HepG2 (cell line): ENCODE data around the gene PLEKHD1. TPM values are rescaled to one million over a fixed set of nuclear protein-coding genes. Genes with fewer than 3 reads are reported as not detected.

Experiments
- ARID5B ChIP-seq: IDR thresholded peaks from 2 replicates; pipeline ENCODE4 v1.4.0; 2020; ENCODE audit warnings: mild to moderate bottlenecking, missing genetic modification reagents
- FOXA1 ChIP-seq, 2 experiments: fragments of 450-650 bp in 1 of 2; sonication (generic) in 1 of 2; formaldehyde crosslinking in 1 of 2; IDR thresholded peaks; 2 replicates each; pipeline versions ENCODE4 v1.4.0 to v1.6.1; 2016 to 2020; ENCODE audit warnings: missing genetic modification reagents in 1 of 2
- NBN ChIP-seq: fragments of 450-650 bp; conservative IDR thresholded peaks from 2 replicates; pipeline ENCODE4 v1.6.1; 2017
- NKX3-1 ChIP-seq: sonication (generic); formaldehyde crosslinking; IDR thresholded peaks from 2 replicates; pipeline ENCODE4 v1.5.0; 2020; ENCODE audit warnings: missing genetic modification reagents
- PITX1 ChIP-seq: sonication (generic); formaldehyde crosslinking; IDR thresholded peaks from 2 replicates; pipeline ENCODE4 v1.5.1; 2020; ENCODE audit warnings: mild to moderate bottlenecking, missing genetic modification reagents
- RNF2 ChIP-seq: fragments of 450-650 bp; conservative IDR thresholded peaks from 2 replicates; pipeline ENCODE4 v1.6.1; 2016; ENCODE audit warnings: low read depth
- SIX4 ChIP-seq: sonication (generic); formaldehyde crosslinking; IDR thresholded peaks from 2 replicates; pipeline ENCODE4 v1.4.0; 2020; ENCODE audit warnings: missing genetic modification reagents
- SOX6 ChIP-seq, 2 experiments: fragments of 450-650 bp in 1 of 2; sonication (generic) in 1 of 2; formaldehyde crosslinking in 1 of 2; IDR thresholded peaks; 2 replicates each; pipeline versions ENCODE4 v1.4.0 to v1.6.1; 2017 to 2020; ENCODE audit warnings: antibody characterized with exemption in 1 of 2, mild to moderate bottlenecking in 1 of 2, missing genetic modification reagents in 1 of 2
- ZBTB20 ChIP-seq: sonication (generic); formaldehyde crosslinking; IDR thresholded peaks from 2 replicates; pipeline ENCODE4 v1.8.1; 2023; ENCODE audit warnings: missing genetic modification reagents, low read depth, mild to moderate bottlenecking, borderline replicate concordance
- ZNF329 ChIP-seq: sonication (generic); formaldehyde crosslinking; IDR thresholded peaks from 2 replicates; pipeline ENCODE4 v1.9.0; 2021; ENCODE audit warnings: low read depth, mild to moderate bottlenecking, missing genetic modification reagents
- ZNF619 ChIP-seq: sonication (generic); formaldehyde crosslinking; IDR thresholded peaks from 2 replicates; pipeline ENCODE4 v1.4.0; 2020; ENCODE audit warnings: mild to moderate bottlenecking, missing genetic modification reagents
- ZNF766 ChIP-seq: sonication (generic); formaldehyde crosslinking; IDR thresholded peaks from 2 replicates; pipeline ENCODE4 v1.5.0; 2020; ENCODE audit warnings: missing genetic modification reagents, borderline replicate concordance
- polyA plus RNA-seq, 8 experiments: library from polyadenylated mRNA; depleted of rRNA in 3 of 8; stranded (reverse) in 7 of 8; unstranded in 1 of 8; fragments of >200 nt; fragmentation: Illumina TruSeq in 4 of 8; extraction: Trizol in 4 of 8; gene quantifications; 2 replicates each; pipeline versions ENCODE4 v1.2.1 to v1.2.3, GENCODE V29; 2011 to 2016; ENCODE audit warnings: low read depth in 4 of 8, missing spikeins in 1 of 8, mixed read lengths in 1 of 8; ENCODE audit not compliant: insufficient read depth in 1 of 8
- total RNA-seq, 5 experiments: library from RNA; depleted of rRNA; stranded (reverse); fragments of >200 nt; fragmentation: Illumina TruSeq; extraction: Trizol; gene quantifications; 2 replicates each; pipeline ENCODE4 v1.2.3, GENCODE V29; 2016; ENCODE audit warnings: low read depth in 1 of 5
- TF ChIP-seq, protein P1 (sequence below): sonication (generic); formaldehyde crosslinking; IDR thresholded peaks from 2 replicates; pipeline ENCODE4 v1.4.0; 2020; ENCODE audit warnings: missing genetic modification reagents, borderline replicate concordance
- TF ChIP-seq, protein P2 (sequence below): sonication (generic); formaldehyde crosslinking; IDR thresholded peaks from 2 replicates; pipeline ENCODE4 v1.5.0; 2020; ENCODE audit warnings: mild to moderate bottlenecking, missing genetic modification reagents
- TF ChIP-seq, protein P3 (sequence below): sonication (generic); formaldehyde crosslinking; IDR thresholded peaks from 2 replicates; pipeline ENCODE4 v1.4.0; 2020; ENCODE audit warnings: missing genetic modification reagents
- TF ChIP-seq, protein P4 (sequence below): sonication (generic); formaldehyde crosslinking; IDR thresholded peaks from 2 replicates; pipeline ENCODE4 v1.4.0; 2020; ENCODE audit warnings: low read depth, mild to moderate bottlenecking, missing genetic modification reagents

Gene PLEKHD1
- total and polyA plus RNA-seq, 2 of the 13 experiments (the other 11 are each of a cell fraction or from before 2014, with no cell fraction given), result 0.01 TPM; not detected in 1

DNA sequence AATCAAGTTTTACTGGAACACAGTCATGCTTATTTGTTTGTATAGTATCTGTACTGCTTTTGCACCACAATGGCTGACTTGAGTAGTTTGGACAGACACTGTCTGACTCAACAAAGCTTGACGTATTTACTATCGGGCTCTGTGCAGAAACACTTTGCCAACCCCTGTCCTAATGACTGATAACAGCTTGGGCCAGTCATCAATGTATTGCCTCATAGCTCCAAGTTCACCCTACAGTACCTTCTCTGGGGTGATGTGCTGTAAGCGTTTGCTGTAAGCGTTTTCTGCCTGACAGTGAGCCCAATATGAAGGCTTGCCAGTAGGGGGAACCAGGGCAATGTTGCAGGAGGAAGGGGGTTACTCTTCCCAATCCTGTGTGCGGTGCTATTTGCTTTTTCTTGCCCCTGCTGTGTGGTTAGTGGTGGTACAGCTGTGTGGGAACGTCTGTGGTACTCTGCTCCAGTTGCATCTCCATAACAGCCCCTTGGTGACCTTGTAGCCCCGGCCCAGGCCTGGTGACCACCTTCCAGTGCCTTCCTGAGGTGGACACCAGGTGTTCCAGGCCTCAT lies 95.6 kb downstream of the PLEKHD1 start (continued):
- TF ChIP-seq, protein P1, sequence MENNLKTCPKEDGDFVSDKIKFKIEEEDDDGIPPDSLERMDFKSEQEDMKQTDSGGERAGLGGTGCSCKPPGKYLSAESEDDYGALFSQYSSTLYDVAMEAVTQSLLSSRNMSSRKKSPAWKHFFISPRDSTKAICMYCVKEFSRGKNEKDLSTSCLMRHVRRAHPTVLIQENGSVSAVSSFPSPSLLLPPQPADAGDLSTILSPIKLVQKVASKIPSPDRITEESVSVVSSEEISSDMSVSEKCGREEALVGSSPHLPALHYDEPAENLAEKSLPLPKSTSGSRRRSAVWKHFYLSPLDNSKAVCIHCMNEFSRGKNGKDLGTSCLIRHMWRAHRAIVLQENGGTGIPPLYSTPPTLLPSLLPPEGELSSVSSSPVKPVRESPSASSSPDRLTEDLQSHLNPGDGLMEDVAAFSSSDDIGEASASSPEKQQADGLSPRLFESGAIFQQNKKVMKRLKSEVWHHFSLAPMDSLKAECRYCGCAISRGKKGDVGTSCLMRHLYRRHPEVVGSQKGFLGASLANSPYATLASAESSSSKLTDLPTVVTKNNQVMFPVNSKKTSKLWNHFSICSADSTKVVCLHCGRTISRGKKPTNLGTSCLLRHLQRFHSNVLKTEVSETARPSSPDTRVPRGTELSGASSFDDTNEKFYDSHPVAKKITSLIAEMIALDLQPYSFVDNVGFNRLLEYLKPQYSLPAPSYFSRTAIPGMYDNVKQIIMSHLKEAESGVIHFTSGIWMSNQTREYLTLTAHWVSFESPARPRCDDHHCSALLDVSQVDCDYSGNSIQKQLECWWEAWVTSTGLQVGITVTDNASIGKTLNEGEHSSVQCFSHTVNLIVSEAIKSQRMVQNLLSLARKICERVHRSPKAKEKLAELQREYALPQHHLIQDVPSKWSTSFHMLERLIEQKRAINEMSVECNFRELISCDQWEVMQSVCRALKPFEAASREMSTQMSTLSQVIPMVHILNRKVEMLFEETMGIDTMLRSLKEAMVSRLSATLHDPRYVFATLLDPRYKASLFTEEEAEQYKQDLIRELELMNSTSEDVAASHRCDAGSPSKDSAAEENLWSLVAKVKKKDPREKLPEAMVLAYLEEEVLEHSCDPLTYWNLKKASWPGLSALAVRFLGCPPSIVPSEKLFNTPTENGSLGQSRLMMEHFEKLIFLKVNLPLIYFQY, result peak; percentile 59; the same call in 1 of the 2 replicates
- TF ChIP-seq ZBTB20 (CRISPR knock-in tag) (0 out of 2 replicates have a peak, but pooled peaks have one; percentile 34), SIX4 (CRISPR knock-in tag) (no peak), NBN (no peak), ZNF619 (CRISPR knock-in tag) (no peak), NKX3-1 (CRISPR knock-in tag) (no peak), ZNF329 (CRISPR knock-in tag) (no peak), ZNF766 (no peak), FOXA1 (IDR thresholded peaks at IDR 0.05) (no peak), FOXA1 (CRISPR knock-in tag; IDR thresholded peaks at IDR 0.05) (peak; percentile 47; the same call in 1 of the 2 replicates), PITX1 (CRISPR knock-in tag) (0 out of 2 replicates have a peak, but pooled peaks have one; percentile 13), RNF2 (no peak), ARID5B (CRISPR knock-in tag) (peak; percentile 75; the same call in 1 of the 2 replicates), SOX6 (IDR thresholded peaks at IDR 0.05) (no peak), SOX6 (CRISPR knock-in tag; IDR thresholded peaks at IDR 0.05) (peak; percentile 91)
- TF ChIP-seq, protein P2, sequence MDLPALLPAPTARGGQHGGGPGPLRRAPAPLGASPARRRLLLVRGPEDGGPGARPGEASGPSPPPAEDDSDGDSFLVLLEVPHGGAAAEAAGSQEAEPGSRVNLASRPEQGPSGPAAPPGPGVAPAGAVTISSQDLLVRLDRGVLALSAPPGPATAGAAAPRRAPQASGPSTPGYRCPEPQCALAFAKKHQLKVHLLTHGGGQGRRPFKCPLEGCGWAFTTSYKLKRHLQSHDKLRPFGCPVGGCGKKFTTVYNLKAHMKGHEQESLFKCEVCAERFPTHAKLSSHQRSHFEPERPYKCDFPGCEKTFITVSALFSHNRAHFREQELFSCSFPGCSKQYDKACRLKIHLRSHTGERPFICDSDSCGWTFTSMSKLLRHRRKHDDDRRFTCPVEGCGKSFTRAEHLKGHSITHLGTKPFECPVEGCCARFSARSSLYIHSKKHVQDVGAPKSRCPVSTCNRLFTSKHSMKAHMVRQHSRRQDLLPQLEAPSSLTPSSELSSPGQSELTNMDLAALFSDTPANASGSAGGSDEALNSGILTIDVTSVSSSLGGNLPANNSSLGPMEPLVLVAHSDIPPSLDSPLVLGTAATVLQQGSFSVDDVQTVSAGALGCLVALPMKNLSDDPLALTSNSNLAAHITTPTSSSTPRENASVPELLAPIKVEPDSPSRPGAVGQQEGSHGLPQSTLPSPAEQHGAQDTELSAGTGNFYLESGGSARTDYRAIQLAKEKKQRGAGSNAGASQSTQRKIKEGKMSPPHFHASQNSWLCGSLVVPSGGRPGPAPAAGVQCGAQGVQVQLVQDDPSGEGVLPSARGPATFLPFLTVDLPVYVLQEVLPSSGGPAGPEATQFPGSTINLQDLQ (CRISPR knock-in tag), result no peak
- TF ChIP-seq, protein P3, sequence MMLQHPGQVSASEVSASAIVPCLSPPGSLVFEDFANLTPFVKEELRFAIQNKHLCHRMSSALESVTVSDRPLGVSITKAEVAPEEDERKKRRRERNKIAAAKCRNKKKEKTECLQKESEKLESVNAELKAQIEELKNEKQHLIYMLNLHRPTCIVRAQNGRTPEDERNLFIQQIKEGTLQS, result peak; percentile 80; the same call in 1 of the 2 replicates
- TF ChIP-seq, protein P4, sequence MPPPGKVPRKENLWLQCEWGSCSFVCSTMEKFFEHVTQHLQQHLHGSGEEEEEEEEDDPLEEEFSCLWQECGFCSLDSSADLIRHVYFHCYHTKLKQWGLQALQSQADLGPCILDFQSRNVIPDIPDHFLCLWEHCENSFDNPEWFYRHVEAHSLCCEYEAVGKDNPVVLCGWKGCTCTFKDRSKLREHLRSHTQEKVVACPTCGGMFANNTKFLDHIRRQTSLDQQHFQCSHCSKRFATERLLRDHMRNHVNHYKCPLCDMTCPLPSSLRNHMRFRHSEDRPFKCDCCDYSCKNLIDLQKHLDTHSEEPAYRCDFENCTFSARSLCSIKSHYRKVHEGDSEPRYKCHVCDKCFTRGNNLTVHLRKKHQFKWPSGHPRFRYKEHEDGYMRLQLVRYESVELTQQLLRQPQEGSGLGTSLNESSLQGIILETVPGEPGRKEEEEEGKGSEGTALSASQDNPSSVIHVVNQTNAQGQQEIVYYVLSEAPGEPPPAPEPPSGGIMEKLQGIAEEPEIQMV (CRISPR knock-in tag), result no peak
